Naive thymus-derived CD4-positive, alpha-beta T cell (primary cell): ENCODE measurements around the gene DNALI1. TPM values are rescaled to one million over a fixed set of nuclear protein-coding genes. Genes with fewer than 3 reads are reported as not detected.

Experiments used
- ATAC-seq: fragments of 150-1000 bp; cut with Tn5 transposase; 2 replicates; pipeline ENCODE4 v1.10.0; 2021; ENCODE audit warnings: mild to moderate bottlenecking, moderate library complexity
- CTCF ChIA-PET: fragments of 350-600 bp; sonication (Branson Sonifier 250); formaldehyde crosslinking; loops from one replicate; lab custom pipeline; 2021; ENCODE audit warnings: antibody characterized with exemption; lab: Charles Lee
- POLR2A ChIA-PET: fragments of 350-600 bp; sonication (Branson Sonifier 250); formaldehyde crosslinking; loops from one replicate; lab custom pipeline; 2021; ENCODE audit warnings: antibody characterized with exemption, inconsistent platforms; lab: Charles Lee
- DNase-seq, 9 donors: peaks; one replicate each; pipeline versions ENCODE4 v3.0.0 to v3.0.0-alpha.2; 2020 to 2022; ENCODE audit warnings: mixed read lengths in 1 of 9
- H3K27ac ChIP-seq: one replicate; pipeline ENCODE4 v1.7.0; 2013; ENCODE audit warnings: mild to moderate bottlenecking, low read depth, low read length, moderate library complexity
- H3K27me3 ChIP-seq, 2 donors: one replicate each; pipeline ENCODE4 v1.7.0; 2013; ENCODE audit warnings: low read length in 2 of 2, mild to moderate bottlenecking in 2 of 2, moderate library complexity in 2 of 2; ENCODE audit not compliant: control insufficient read depth in 2 of 2, insufficient read depth in 2 of 2
- H3K36me3 ChIP-seq, 3 experiments: 1 replicate in 2 of 3; 2 replicates in 1 of 3; pipeline ENCODE4 v1.7.0; 2013; ENCODE audit warnings: low read length in 3 of 3, mild to moderate bottlenecking in 3 of 3, moderate library complexity in 1 of 3; ENCODE audit not compliant: insufficient read depth in 3 of 3, control insufficient read depth in 2 of 3
- H3K4me1 ChIP-seq, 2 donors: one replicate each; pipeline ENCODE4 v1.7.0; 2013; ENCODE audit warnings: low read length in 2 of 2, mild to moderate bottlenecking in 2 of 2, moderate library complexity in 1 of 2; ENCODE audit not compliant: control insufficient read depth in 2 of 2, insufficient read depth in 2 of 2
- H3K4me3 ChIP-seq: 2 replicates; pipeline ENCODE4 v1.7.0; 2013; ENCODE audit warnings: mild to moderate bottlenecking, low read length
- H3K9me3 ChIP-seq, 3 experiments: 1 replicate in 2 of 3; 2 replicates in 1 of 3; pipeline ENCODE4 v1.7.0; 2013; ENCODE audit warnings: low read length in 3 of 3; ENCODE audit not compliant: control insufficient read depth in 2 of 3
- H3K27ac Mint-ChIP-seq, 9 donors: one replicate each; pipeline ENCODE4 v1.8.0; 2020 to 2022; ENCODE audit warnings: mixed read lengths in 9 of 9, mild to moderate bottlenecking in 8 of 9, moderate library complexity in 5 of 9, inconsistent platforms in 2 of 9
- H3K27me3 Mint-ChIP-seq, 5 donors: one replicate each; pipeline ENCODE4 v1.8.0; 2021 to 2022; ENCODE audit warnings: mixed read lengths in 5 of 5, mild to moderate bottlenecking in 1 of 5
- H3K36me3 Mint-ChIP-seq, 5 donors: one replicate each; pipeline ENCODE4 v1.8.0; 2020 to 2022; ENCODE audit warnings: mixed read lengths in 5 of 5, mild to moderate bottlenecking in 3 of 5, inconsistent platforms in 1 of 5
- H3K4me1 Mint-ChIP-seq, 7 donors: one replicate each; pipeline ENCODE4 v1.8.0; 2020 to 2022; ENCODE audit warnings: mixed read lengths in 7 of 7, mild to moderate bottlenecking in 3 of 7, inconsistent platforms in 1 of 7
- H3K4me3 Mint-ChIP-seq, 10 donors: one replicate each; pipeline ENCODE4 v1.8.0; 2020 to 2022; ENCODE audit warnings: mild to moderate bottlenecking in 10 of 10, mixed read lengths in 10 of 10, moderate library complexity in 6 of 10, inconsistent platforms in 2 of 10
- H3K9me3 Mint-ChIP-seq, 11 donors: one replicate each; pipeline ENCODE4 v1.8.0; 2020 to 2022; ENCODE audit warnings: mixed read lengths in 11 of 11, mild to moderate bottlenecking in 4 of 11, inconsistent platforms in 1 of 11, moderate library complexity in 1 of 11
- intact Hi-C, 2 donors: fragments of 100-400 bp; cut with micrococcal nuclease; formaldehyde crosslinking; loops; one replicate each; pipeline ENCODE4 v1.15.1; 2023
- polyA plus RNA-seq, 2 donors: library from polyadenylated mRNA; unstranded; fragments of 300-500 nt; fragmentation: Illumina TruSeq; gene quantifications; one replicate each; pipeline ENCODE4 v1.2.3, GENCODE V29; 2021
- total RNA-seq, 6 experiments: library from RNA in 5 of 6; stranded (reverse) in 5 of 6; gene quantifications; 1 replicate in 5 of 6; 2 replicates in 1 of 6; pipeline ENCODE4 v1.2.3 and lab custom pipeline; 2021 to 2026

The DNALI1 gene
- total and polyA plus RNA-seq, 7 experiments from 2014 or later: 0.11 to 0.50 (median 0.24) TPM; not detected in 4

GRCh38 chr1:37605061-37605650, 48.4 kb downstream of the DNALI1 start:
- ATAC-seq: no peak
- intact Hi-C loops: no loop called here
- Histone ChIP-seq H3K9me3 (no peaks in the 10 kb centered on the region), H3K4me3 (no peak overlapping the region), H3K27ac (no peak overlapping the region), H3K4me1 (no peaks in the 10 kb centered on the region), H3K27me3 (no peaks in the 10 kb centered on the region), H3K36me3 (no peaks in the 10 kb centered on the region)
- H3K27ac Mint-ChIP-seq: no peak overlapping the region
- ChIA-PET CTCF (interaction anchor here (0.9 to 2.9 kb wide), 4 partner anchors 50 to 1273 kb away, joined by 3 to 25 read pairs (median 4); no protein-coding TSS in a partner anchor), POLR2A (no interaction called here)
- no peaks in the 10 kb centered on the region for H3K36me3 Mint-ChIP-seq
- peaks cover 0 to 5% (median 0%) of the 10 kb centered on the region in 7 donors for H3K4me1 Mint-ChIP-seq
- peaks cover 0 to 26% (median 0%) of the 10 kb centered on the region in 5 donors for H3K27me3 Mint-ChIP-seq
- no peaks in the 10 kb centered on the region for H3K9me3 Mint-ChIP-seq
- H3K4me3 Mint-ChIP-seq: no peak overlapping the region
- no peak for DNase-seq

- Mint-ChIP-seq H3K27ac (no peak overlapping the region), H3K9me3 (no peaks in the 10 kb centered on the region), H3K4me1 (peaks cover 0 to 5% (median 0%) of the 10 kb centered on the region in 7 donors), H3K27me3 (peaks cover 0 to 21% (median 0%) of the 10 kb centered on the region in 5 donors), H3K36me3 (no peaks in the 10 kb centered on the region), H3K4me3 (no peak overlapping the region)
- H3K36me3 ChIP-seq: no peaks in the 10 kb centered on the region
- DNase-seq (no peak), ATAC-seq (no peak)
- intact Hi-C loops: no loop called here
- ChIA-PET CTCF (interaction anchor here (1.6 to 2.8 kb wide), 2 partner anchors 51 to 77 kb away, joined by 3 to 13 read pairs; no protein-coding TSS in a partner anchor), POLR2A (no interaction called here)
- H3K9me3 ChIP-seq: no peaks in the 10 kb centered on the region
- no peak overlapping the region for H3K27ac ChIP-seq
- no peaks in the 10 kb centered on the region for H3K27me3 ChIP-seq
- H3K4me1 ChIP-seq: no peaks in the 10 kb centered on the region
- no peak overlapping the region for H3K4me3 ChIP-seq
Measured at GRCh38 chr1:37605806-37606474, 49.2 kb downstream of the DNALI1 start.

DNA sequence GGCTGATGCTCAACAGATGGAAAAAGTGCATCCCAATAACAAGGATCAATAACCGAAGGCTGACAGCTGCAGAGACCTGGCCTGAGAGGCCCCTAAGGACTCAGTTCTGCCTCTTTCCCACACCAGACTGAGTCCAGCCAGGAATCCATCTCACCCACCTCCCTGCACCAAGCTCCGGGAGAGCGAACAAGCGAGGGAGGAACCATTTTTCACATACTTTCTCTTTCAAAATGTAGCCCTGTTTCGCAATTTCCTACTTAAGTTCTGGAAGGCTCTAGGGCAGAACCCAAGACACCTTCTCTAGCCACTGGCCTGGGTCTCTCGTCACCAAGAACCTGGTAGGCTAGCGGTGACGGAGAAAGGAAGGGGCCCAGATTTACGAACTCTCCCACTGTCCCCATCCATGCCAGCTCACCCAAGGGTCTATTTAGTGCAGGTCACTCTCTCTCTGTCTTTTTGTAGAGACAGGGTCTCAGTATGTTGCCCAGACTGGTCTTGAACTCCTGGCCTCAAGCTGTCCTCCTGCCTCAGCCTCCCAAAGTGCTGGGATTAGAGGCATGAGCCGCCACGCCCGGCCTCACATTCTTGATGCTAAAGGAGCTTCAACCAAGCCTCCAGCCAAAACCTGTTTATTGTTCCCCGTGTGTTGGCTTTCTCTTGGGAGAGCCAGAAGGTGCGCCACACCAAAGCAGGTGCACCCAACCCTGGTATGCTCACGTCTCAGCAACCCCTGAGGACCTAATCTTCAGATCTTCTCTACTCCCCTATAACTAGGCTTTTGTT, 49.9 kb downstream of the DNALI1 start:
- Histone ChIP-seq H3K36me3 (no peaks in the 10 kb centered on the region), H3K9me3 (no peaks in the 10 kb centered on the region), H3K27ac (no peak overlapping the region), H3K27me3 (no peaks in the 10 kb centered on the region), H3K4me1 (no peaks in the 10 kb centered on the region), H3K4me3 (no peak overlapping the region)
- DNase-seq: no peak
- Mint-ChIP-seq H3K4me1 (peaks cover 0 to 5% (median 0%) of the 10 kb centered on the region in 7 donors), H3K27me3 (peaks cover 0 to 19% (median 0%) of the 10 kb centered on the region in 5 donors), H3K36me3 (no peaks in the 10 kb centered on the region), H3K4me3 (no peak overlapping the region), H3K27ac (no peak overlapping the region), H3K9me3 (no peaks in the 10 kb centered on the region)
- no peak for ATAC-seq
- intact Hi-C loops: no loop called here
- POLR2A ChIA-PET: no interaction called here
- CTCF ChIA-PET: interaction anchor here (0.6 to 2.8 kb wide), 3 partner anchors 52 to 1974 kb away, joined by 3 to 13 read pairs (median 3); no protein-coding TSS in a partner anchor

DNA sequence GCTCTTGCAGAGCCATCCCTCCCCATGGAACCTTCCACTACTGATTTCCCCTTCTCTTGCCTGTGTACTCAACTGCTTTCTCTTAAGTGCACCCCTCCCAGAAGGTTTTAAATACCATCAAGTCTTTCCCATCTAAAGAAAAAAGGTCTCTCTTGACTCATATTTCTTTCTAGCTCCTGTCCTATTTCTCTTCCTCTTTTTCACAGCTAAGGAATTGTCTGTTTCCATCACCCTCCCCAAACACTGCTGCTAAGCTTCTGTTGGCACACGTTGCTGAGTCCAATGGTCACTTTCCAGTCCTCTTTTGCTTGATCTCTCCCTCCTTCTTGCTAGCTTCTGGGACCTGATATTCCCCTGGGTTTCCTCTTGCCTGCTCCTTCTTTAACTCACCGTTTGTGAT, 52.3 kb downstream of the DNALI1 start:
- no peak for DNase-seq
- CTCF ChIA-PET: interaction anchor here (0.7 kb wide), 1 partner anchor 1224 kb away, joined by 3 read pairs; no protein-coding TSS in a partner anchor
- ATAC-seq: no peak
- H3K9me3 ChIP-seq: no peaks in the 10 kb centered on the region
- no peak overlapping the region for H3K27ac ChIP-seq
- H3K27me3 ChIP-seq: no peaks in the 10 kb centered on the region
- Mint-ChIP-seq H3K9me3 (no peaks in the 10 kb centered on the region), H3K36me3 (no peaks in the 10 kb centered on the region), H3K27me3 (peaks cover 0 to 10% (median 5%) of the 10 kb centered on the region in 5 donors), H3K4me3 (no peak overlapping the region), H3K27ac (no peak overlapping the region), H3K4me1 (no peaks in the 10 kb centered on the region)
- no peaks in the 10 kb centered on the region for H3K36me3 ChIP-seq
- intact Hi-C loops: no loop called here
- H3K4me1 ChIP-seq: no peaks in the 10 kb centered on the region
- POLR2A ChIA-PET: no interaction called here
- H3K4me3 ChIP-seq: no peak overlapping the region

GRCh38 chr1:37609994-37610393, 53.3 kb downstream of the DNALI1 start:
- intact Hi-C loops: no loop called here
- POLR2A ChIA-PET: no interaction called here
- H3K27ac Mint-ChIP-seq: no peak overlapping the region

GRCh38 chr1:37612186-37612585, 55.4 kb downstream of the DNALI1 start:
- no peak overlapping the region for H3K27ac Mint-ChIP-seq
- H3K27me3 ChIP-seq: no peaks in the 10 kb centered on the region
- H3K4me1 Mint-ChIP-seq: no peaks in the 10 kb centered on the region

More at GRCh38 chr1:37609994-37610393, 53.3 kb downstream of the DNALI1 start:
- CTCF ChIA-PET: no interaction called here
- Histone ChIP-seq H3K4me1 (no peaks in the 10 kb centered on the region), H3K36me3 (no peaks in the 10 kb centered on the region), H3K4me3 (no peak overlapping the region), H3K27me3 (no peaks in the 10 kb centered on the region), H3K9me3 (no peaks in the 10 kb centered on the region), H3K27ac (no peak overlapping the region)
- ATAC-seq: no peak
- DNase-seq: no peak
- Mint-ChIP-seq H3K9me3 (no peaks in the 10 kb centered on the region), H3K27me3 (peaks cover 0 to 15% (median 1%) of the 10 kb centered on the region in 5 donors), H3K4me1 (no peaks in the 10 kb centered on the region), H3K4me3 (no peak overlapping the region), H3K36me3 (no peaks in the 10 kb centered on the region)

More at GRCh38 chr1:37612186-37612585, 55.4 kb downstream of the DNALI1 start:
- Mint-ChIP-seq H3K36me3 (no peaks in the 10 kb centered on the region), H3K4me3 (no peak overlapping the region), H3K9me3 (no peaks in the 10 kb centered on the region), H3K27me3 (peaks cover 9 to 29% (median 14%) of the 10 kb centered on the region in 5 donors)
- ChIA-PET POLR2A (no interaction called here), CTCF (no interaction called here)
- DNase-seq: no peak
- Histone ChIP-seq H3K27ac (no peak overlapping the region), H3K9me3 (no peaks in the 10 kb centered on the region), H3K4me1 (no peaks in the 10 kb centered on the region), H3K4me3 (no peak overlapping the region), H3K36me3 (no peaks in the 10 kb centered on the region)
- ATAC-seq: no peak
- intact Hi-C loops: no loop called here
